ENCODE data around the gene GDAP2.
"Not testable (repeated sequence)": the region's sequence is repeated elsewhere in the genome, so short reads cannot be mapped to it uniquely, and the experiment has no call there.

GDAP2 gene

DNA sequence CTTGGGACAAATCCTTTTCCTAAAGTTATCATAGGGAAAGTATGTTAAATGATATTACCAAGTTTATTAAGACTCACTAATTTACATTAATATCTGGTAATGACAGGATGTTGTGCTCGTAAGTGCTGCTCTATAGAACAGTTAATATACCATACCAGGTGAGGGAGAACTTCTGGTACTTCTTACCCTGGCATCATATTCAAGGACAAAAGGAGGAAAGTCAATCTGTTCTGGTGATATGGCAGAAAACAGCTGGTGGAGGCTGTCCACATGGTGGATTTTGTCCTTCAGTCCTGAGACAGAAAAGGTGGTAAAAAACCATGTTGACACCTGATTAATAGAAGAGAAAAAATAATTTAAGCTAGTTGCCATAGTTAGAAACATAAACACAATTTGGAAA, 51.6 kb downstream of the GDAP2 start:
- H3K27ac ChIP-seq (ENCODE audit: low read length), result no peak overlapping the region
- no peaks in the 10 kb centered on the region for H3K27me3 ChIP-seq (ENCODE audit: control insufficient read depth in 1 of 2, insufficient read depth in 2 of 2, low read length in 2 of 2)
- no peak overlapping the region for H3K4me3 ChIP-seq (ENCODE audit: low read length in 2 of 2)
- H3K36me3 ChIP-seq (ENCODE audit: control insufficient read depth in 2 of 2, insufficient read depth in 2 of 2, low read length in 2 of 2), result peaks cover 20 to 50% of the 10 kb centered on the region in 2 donors
- H3K4me1 ChIP-seq (ENCODE audit: control insufficient read depth, insufficient read depth, low read length), result no peaks in the 10 kb centered on the region
- no peaks in the 10 kb centered on the region for H3K9me3 ChIP-seq (ENCODE audit: control insufficient read depth in 2 of 2, low read length in 2 of 2)
- H3K9ac ChIP-seq (ENCODE audit: low read length in 2 of 2), result no peak overlapping the region

DNA sequence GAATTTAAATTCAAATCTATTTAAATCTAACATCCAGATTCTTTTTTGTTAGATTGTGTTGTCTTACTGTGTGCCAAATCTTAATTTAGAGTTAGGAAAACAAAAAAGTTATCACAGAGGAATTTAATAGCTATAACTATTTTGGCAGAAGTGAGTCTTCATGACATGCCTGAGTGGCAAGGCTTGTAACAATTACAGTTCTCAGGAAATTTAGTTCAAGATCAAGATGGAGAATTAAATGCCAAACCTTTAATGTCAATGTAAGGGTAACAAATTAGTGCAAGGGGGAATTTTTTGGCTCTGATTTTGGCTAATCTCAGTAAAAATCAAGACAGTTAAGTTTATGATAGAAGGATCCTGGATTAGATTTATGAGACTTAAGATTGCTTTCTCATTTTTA, 58.4 kb downstream of the GDAP2 start:
- H3K4me1 ChIP-seq (ENCODE audit: control insufficient read depth, insufficient read depth, low read length), result no peaks in the 10 kb centered on the region
- H3K36me3 ChIP-seq (ENCODE audit: control insufficient read depth in 2 of 2, insufficient read depth in 2 of 2, low read length in 2 of 2), result peaks cover 26 to 32% of the 10 kb centered on the region in 2 donors
- no peak overlapping the region for H3K4me3 ChIP-seq (ENCODE audit: low read length in 2 of 2)
- no peak overlapping the region for H3K27ac ChIP-seq (ENCODE audit: low read length)
- H3K9ac ChIP-seq (ENCODE audit: low read length in 2 of 2), result no peak overlapping the region
- H3K9me3 ChIP-seq (ENCODE audit: control insufficient read depth in 2 of 2, low read length in 2 of 2), result no peaks in the 10 kb centered on the region
- no peaks in the 10 kb centered on the region for H3K27me3 ChIP-seq (ENCODE audit: control insufficient read depth in 1 of 2, insufficient read depth in 2 of 2, low read length in 2 of 2)

DNA sequence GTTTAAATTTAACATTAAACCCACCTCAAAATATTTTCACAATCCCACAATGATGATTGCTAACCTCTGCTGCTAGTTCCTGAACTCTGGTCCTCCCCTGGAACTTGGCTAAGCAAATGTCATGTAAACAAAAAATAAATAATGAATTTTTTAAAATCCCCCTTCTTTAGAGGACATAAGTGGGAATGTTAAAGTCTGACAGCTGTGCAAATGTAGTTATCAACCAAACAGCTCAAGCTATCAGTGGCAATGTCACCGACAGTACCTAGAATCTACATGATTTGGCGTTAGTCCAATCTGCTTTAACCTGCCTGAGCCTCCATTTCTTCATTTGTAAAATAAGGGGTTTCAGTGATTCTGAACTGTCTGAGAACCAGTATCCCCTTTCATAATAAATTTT, 67.7 kb downstream of the GDAP2 start:
- no peak overlapping the region for H3K4me3 ChIP-seq (ENCODE audit: low read length in 2 of 2)
- H3K9me3 ChIP-seq (ENCODE audit: control insufficient read depth in 2 of 2, low read length in 2 of 2), result no peaks in the 10 kb centered on the region
- no peak overlapping the region for H3K27ac ChIP-seq (ENCODE audit: low read length)
- H3K27me3 ChIP-seq (ENCODE audit: control insufficient read depth in 1 of 2, insufficient read depth in 2 of 2, low read length in 2 of 2), result no peaks in the 10 kb centered on the region
- H3K9ac ChIP-seq (ENCODE audit: low read length in 2 of 2), result no peak overlapping the region
- H3K4me1 ChIP-seq (ENCODE audit: control insufficient read depth, insufficient read depth, low read length), result no peaks in the 10 kb centered on the region
- H3K36me3 ChIP-seq (ENCODE audit: control insufficient read depth in 2 of 2, insufficient read depth in 2 of 2, low read length in 2 of 2), result peaks cover 7 to 9% of the 10 kb centered on the region in 2 donors

DNA sequence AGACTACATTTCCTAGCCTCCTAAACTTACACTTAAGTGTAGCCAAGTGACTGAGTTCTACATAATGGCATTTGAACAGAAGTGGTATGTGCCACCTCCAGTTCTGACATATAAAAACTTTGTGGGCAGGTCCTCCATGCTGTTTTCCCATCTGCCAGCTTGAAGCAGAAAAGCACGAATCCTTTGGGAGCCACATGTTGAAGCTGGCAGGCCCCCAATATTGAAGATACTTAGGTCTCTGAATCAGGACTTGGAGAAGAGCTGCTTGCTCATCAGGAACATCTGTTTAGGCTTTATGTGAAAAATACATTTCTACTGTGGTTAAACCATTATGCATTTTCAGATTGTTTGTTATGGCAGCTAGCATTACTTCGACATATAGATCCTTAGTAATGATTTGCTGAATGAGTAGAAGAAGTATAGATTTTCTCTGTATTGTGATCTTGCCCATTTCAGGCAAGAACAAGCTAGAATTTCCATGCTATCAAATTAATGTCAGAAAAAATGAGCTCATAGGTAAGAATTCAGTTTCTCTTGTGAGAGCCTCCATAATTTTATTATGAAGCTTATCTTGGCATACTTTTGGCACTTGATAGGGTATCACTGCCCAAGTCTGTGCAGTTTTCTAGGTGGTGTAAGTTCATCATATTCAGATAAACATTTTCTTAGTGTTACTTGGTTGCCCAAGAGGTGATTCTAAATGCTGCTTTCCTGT, 68.4 kb downstream of the GDAP2 start:
- Histone ChIP-seq H3K9ac (ENCODE audit: low read length in 2 of 2) (no peak overlapping the region), H3K27me3 (ENCODE audit: control insufficient read depth in 1 of 2, insufficient read depth in 2 of 2, low read length in 2 of 2) (no peaks in the 10 kb centered on the region), H3K27ac (ENCODE audit: low read length) (no peak overlapping the region), H3K36me3 (ENCODE audit: control insufficient read depth in 2 of 2, insufficient read depth in 2 of 2, low read length in 2 of 2) (peaks cover 4 to 6% of the 10 kb centered on the region in 2 donors), H3K9me3 (ENCODE audit: control insufficient read depth in 2 of 2, low read length in 2 of 2) (no peaks in the 10 kb centered on the region), H3K4me3 (ENCODE audit: low read length in 2 of 2) (no peak overlapping the region), H3K4me1 (ENCODE audit: control insufficient read depth, insufficient read depth, low read length) (no peaks in the 10 kb centered on the region)

DNA sequence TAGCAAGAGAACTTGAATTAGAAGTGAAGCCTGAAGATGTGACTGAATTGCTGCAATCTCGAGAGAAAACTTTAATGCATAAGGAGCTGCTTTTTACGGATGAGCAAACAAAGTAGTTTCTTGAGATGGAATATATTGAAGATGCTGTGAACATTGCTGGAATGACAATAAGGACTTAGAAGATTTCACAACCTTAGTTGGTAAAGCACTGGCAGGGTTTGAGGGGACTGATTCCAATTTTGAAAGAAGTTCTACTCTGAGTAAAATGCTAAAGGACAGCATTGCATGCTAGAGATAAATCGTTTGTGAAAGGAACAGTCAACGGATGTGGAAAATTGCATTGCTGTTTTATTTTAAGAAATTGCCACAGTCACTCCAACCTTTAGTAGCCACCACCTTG, 69.5 kb downstream of the GDAP2 start:
- H3K4me3 ChIP-seq (ENCODE audit: low read length in 2 of 2), result no peak overlapping the region
- no peak overlapping the region for H3K27ac ChIP-seq (ENCODE audit: low read length)
- no peaks in the 10 kb centered on the region for H3K4me1 ChIP-seq (ENCODE audit: control insufficient read depth, insufficient read depth, low read length)
- H3K36me3 ChIP-seq (ENCODE audit: control insufficient read depth in 2 of 2, insufficient read depth in 2 of 2, low read length in 2 of 2), result no peaks in the 10 kb centered on the region
- no peaks in the 10 kb centered on the region for H3K27me3 ChIP-seq (ENCODE audit: control insufficient read depth in 1 of 2, insufficient read depth in 2 of 2, low read length in 2 of 2)
- no peak overlapping the region for H3K9ac ChIP-seq (ENCODE audit: low read length in 2 of 2)
- no peaks in the 10 kb centered on the region for H3K9me3 ChIP-seq (ENCODE audit: control insufficient read depth in 2 of 2, low read length in 2 of 2)

DNA sequence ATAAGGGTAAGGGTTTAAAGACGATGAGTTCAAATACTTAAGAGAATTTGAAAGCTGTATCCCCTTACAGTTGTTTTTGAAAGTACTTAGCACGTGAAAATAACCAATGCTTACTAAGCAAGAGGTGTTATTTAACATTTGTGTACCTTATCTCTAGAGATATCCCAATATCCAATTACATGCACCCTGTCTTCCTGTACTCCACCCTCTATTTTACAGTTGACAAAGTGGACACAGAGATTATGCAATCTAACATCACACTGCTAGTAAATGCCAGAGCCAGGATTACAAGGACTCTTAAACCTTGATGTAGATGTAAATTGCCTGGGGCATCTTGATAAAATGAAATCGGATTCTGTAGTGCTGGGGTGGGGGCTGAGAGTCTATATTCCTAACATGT, 72.0 kb downstream of the GDAP2 start:
- H3K4me1 ChIP-seq (ENCODE audit: control insufficient read depth, insufficient read depth, low read length), result no peaks in the 10 kb centered on the region
- H3K27ac ChIP-seq (ENCODE audit: low read length), result no peak overlapping the region
- no peaks in the 10 kb centered on the region for H3K36me3 ChIP-seq (ENCODE audit: control insufficient read depth in 2 of 2, insufficient read depth in 2 of 2, low read length in 2 of 2)
- H3K4me3 ChIP-seq (ENCODE audit: low read length in 2 of 2), result no peak overlapping the region
- H3K9ac ChIP-seq (ENCODE audit: low read length in 2 of 2), result no peak overlapping the region
- H3K27me3 ChIP-seq (ENCODE audit: control insufficient read depth in 1 of 2, insufficient read depth in 2 of 2, low read length in 2 of 2), result no peaks in the 10 kb centered on the region
- H3K9me3 ChIP-seq (ENCODE audit: control insufficient read depth in 2 of 2, low read length in 2 of 2), result no peaks in the 10 kb centered on the region

DNA sequence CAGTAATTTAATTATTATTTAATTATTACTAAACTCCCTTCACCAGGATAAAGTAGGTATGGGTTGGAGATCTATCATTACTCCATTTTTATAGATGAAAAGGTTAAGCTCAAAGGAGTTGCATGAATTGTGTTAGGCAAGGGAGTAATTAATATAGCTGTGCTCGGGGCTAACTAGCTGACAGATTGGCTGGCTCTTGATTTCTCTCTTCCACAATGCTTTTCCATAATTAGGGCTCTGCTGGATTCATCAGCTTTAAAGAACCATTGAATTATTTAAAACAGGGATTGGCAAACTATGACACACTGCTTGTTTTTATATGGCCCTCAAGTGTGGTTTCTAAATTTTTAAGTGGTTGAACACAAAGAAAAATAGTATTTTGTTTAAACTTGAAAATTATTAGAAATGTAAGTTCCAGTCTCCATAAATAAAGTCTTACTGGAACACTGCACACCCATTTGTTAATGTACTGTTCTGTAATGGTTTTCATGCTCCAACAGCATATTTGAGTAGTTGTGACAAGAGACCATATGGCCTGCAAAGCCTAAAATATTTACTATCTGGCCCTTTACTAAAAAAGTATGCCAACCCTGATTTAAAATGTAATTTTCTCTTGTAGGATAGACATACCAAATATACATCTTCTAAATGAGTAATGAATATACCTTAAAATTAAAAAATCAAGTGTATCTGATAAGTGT, 76.4 kb downstream of the GDAP2 start:
- H3K27me3 ChIP-seq (ENCODE audit: control insufficient read depth in 1 of 2, insufficient read depth in 2 of 2, low read length in 2 of 2), result no peaks in the 10 kb centered on the region
- H3K27ac ChIP-seq (ENCODE audit: low read length), result no peak overlapping the region
- no peak overlapping the region for H3K9ac ChIP-seq (ENCODE audit: low read length in 2 of 2)
- no peaks in the 10 kb centered on the region for H3K4me1 ChIP-seq (ENCODE audit: control insufficient read depth, insufficient read depth, low read length)
- no peaks in the 10 kb centered on the region for H3K9me3 ChIP-seq (ENCODE audit: control insufficient read depth in 2 of 2, low read length in 2 of 2)
- no peaks in the 10 kb centered on the region for H3K36me3 ChIP-seq (ENCODE audit: control insufficient read depth in 2 of 2, insufficient read depth in 2 of 2, low read length in 2 of 2)
- H3K4me3 ChIP-seq (ENCODE audit: low read length in 2 of 2), result no peak overlapping the region

DNA sequence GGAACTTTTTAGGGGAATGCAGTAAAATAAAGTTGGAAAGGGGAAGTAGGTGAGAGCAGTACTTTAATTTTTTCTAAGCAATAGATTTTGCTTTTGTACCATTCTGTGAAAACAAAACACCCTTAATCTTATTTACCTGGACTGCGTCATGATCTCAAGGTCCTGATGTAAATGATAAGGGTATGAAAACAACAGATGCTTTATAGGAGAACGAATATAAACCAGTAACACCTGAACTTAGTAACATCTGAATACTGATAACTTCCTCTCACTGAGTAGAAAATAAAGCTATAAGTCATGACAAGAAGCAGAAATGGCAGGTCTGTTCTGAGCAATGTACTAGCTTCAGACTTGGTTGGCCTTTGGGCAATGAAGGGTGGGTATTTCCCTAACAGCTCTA, 77.7 kb downstream of the GDAP2 start:
- no peak overlapping the region for H3K27ac ChIP-seq (ENCODE audit: low read length)
- H3K9me3 ChIP-seq (ENCODE audit: control insufficient read depth in 2 of 2, low read length in 2 of 2), result no peaks in the 10 kb centered on the region
- H3K36me3 ChIP-seq (ENCODE audit: control insufficient read depth in 2 of 2, insufficient read depth in 2 of 2, low read length in 2 of 2), result no peaks in the 10 kb centered on the region
- H3K9ac ChIP-seq (ENCODE audit: low read length in 2 of 2), result no peak overlapping the region
- H3K27me3 ChIP-seq (ENCODE audit: control insufficient read depth in 1 of 2, insufficient read depth in 2 of 2, low read length in 2 of 2), result no peaks in the 10 kb centered on the region
- no peak overlapping the region for H3K4me3 ChIP-seq (ENCODE audit: low read length in 2 of 2)
- no peaks in the 10 kb centered on the region for H3K4me1 ChIP-seq (ENCODE audit: control insufficient read depth, insufficient read depth, low read length)

DNA sequence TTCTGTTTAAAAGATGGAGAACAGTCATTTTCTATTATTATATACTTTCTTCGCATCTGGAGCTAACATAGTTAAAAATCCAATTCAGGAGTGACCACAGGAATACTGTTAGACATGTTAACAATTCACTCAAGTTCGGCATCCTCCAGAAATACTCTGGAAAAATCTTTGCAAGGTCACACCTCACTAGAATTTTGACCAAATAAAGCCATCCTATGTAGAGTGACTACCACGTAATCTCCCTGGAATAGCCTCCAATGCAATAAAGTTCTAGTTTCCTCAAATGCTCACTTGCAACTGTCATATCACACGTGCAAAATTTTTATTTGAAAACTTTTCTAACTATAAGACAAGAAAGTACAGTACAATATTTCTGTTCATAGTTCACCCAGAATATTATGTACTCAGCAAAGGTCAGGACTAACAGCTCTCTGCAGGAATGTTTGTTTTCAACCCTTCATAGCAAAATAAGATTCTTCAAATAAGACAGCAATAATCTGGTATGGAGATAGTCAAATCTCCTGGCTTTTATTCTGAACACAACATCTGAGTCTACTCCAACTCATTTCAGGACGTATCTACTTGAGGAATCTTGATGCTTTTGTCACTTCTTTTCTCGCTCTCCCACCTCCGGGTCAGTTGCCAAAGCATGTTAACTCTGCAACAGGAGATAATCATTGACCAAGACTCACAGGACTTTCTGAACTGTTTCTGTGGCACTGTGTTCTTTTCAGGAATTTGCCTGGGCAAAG, 82.6 kb downstream of the GDAP2 start:
- no peaks in the 10 kb centered on the region for H3K4me1 ChIP-seq (ENCODE audit: control insufficient read depth, insufficient read depth, low read length)

DNA sequence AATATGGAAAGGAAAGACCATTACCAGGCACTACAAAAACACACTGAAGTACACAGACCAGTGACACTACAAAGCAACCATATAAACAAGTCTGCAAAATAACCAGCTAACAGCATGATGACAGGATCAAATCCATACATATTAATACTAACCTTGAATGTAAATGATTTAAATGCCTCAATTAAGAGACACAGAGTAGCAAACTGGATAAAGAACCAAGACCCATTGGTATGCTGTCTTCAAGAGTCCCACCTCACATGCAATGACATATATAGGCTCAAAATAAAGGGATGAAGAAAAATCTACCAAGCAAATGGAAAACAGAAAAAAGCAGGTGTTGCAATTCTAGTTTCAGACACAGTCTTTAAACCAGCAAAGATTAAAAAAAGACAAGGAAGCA, 84.9 kb downstream of the GDAP2 start:
- not testable (repeated sequence) for H3K36me3 ChIP-seq (ENCODE audit: control insufficient read depth in 2 of 2, insufficient read depth in 2 of 2, low read length in 2 of 2); H3K27ac ChIP-seq (ENCODE audit: low read length); H3K9ac ChIP-seq (ENCODE audit: low read length in 2 of 2); H3K9me3 ChIP-seq (ENCODE audit: control insufficient read depth in 2 of 2, low read length in 2 of 2); H3K27me3 ChIP-seq (ENCODE audit: control insufficient read depth in 1 of 2, insufficient read depth in 2 of 2, low read length in 2 of 2); H3K4me1 ChIP-seq (ENCODE audit: control insufficient read depth, insufficient read depth, low read length); H3K4me3 ChIP-seq (ENCODE audit: low read length in 2 of 2)

More for the DNA sequence above, 82.6 kb downstream of the GDAP2 start:
- Histone ChIP-seq H3K27me3 (ENCODE audit: control insufficient read depth in 1 of 2, insufficient read depth in 2 of 2, low read length in 2 of 2) (no peaks in the 10 kb centered on the region), H3K27ac (ENCODE audit: low read length) (no peak overlapping the region), H3K9me3 (ENCODE audit: control insufficient read depth in 2 of 2, low read length in 2 of 2) (no peaks in the 10 kb centered on the region), H3K9ac (ENCODE audit: low read length in 2 of 2) (no peak overlapping the region), H3K36me3 (ENCODE audit: control insufficient read depth in 2 of 2, insufficient read depth in 2 of 2, low read length in 2 of 2) (peaks cover 0 to 5% of the 10 kb centered on the region in 2 donors), H3K4me3 (ENCODE audit: low read length in 2 of 2) (no peak overlapping the region)

Data from stomach smooth muscle (tissue), 2 donors.